ENCODE measurements around the gene CADM3. TPM values are rescaled to one million over a fixed set of nuclear protein-coding genes. Genes with fewer than 3 reads are reported as not detected.

The CADM3 gene
- 2.9 to 3.2 TPM (median 3.1 TPM) in 3 replicates for total RNA-seq

GRCh38 chr1:159171254-159171687 is at the start of gene CADM3:
CADM3 (plus strand) TSS chr1:159171615; CDS start chr1:159171766, 151 bp downstream.
- no peak for TF ChIP-seq CTCF (IDR thresholded peaks at IDR 0.05; ENCODE audit: unreplicated experiment)
- H3K9me3 Mint-ChIP-seq = no peaks in the 10 kb centered on the region
- peaks cover 85% of the 10 kb centered on the region for H3K27me3 Mint-ChIP-seq (ENCODE audit: low read depth)
- no peaks in the 10 kb centered on the region for H3K36me3 Mint-ChIP-seq
- H3K4me3 Mint-ChIP-seq = peak within 1 kb of the TSS; percentile 61
- no peak within 1 kb of the TSS for H3K27ac Mint-ChIP-seq
- peaks cover 10% of the 10 kb centered on the region for H3K4me1 Mint-ChIP-seq
- peak in 1 of 2 experiments; percentile 21 for DNase-seq (ENCODE audit: low spot score in 2 of 2, unreplicated experiment in 2 of 2)

GRCh38 chr1:159122005-159122621 is 49.3 kb upstream of the CADM3 start:
- Mint-ChIP-seq H3K27ac (no peak overlapping the region), H3K36me3 (no peaks in the 10 kb centered on the region), H3K9me3 (no peaks in the 10 kb centered on the region), H3K4me1 (no peaks in the 10 kb centered on the region), H3K27me3 (ENCODE audit: low read depth) (peaks cover 7% of the 10 kb centered on the region), H3K4me3 (no peak overlapping the region)
- no peak for DNase-seq (ENCODE audit: low spot score in 2 of 2, unreplicated experiment in 2 of 2)
- no peak for TF ChIP-seq CTCF (IDR thresholded peaks at IDR 0.05; ENCODE audit: unreplicated experiment)

GRCh38 chr1:159123587-159123986 is 47.8 kb upstream of the CADM3 start:
- no peak for TF ChIP-seq CTCF (IDR thresholded peaks at IDR 0.05; ENCODE audit: unreplicated experiment)
- Mint-ChIP-seq H3K27me3 (ENCODE audit: low read depth) (peaks cover 7% of the 10 kb centered on the region), H3K27ac (no peak overlapping the region), H3K4me3 (no peak overlapping the region), H3K36me3 (no peaks in the 10 kb centered on the region), H3K4me1 (no peaks in the 10 kb centered on the region), H3K9me3 (no peaks in the 10 kb centered on the region)
- DNase-seq (ENCODE audit: low spot score in 2 of 2, unreplicated experiment in 2 of 2) = no peak

GRCh38 chr1:159132271-159132881 is 39.0 kb upstream of the CADM3 start:
- peak; percentile 54 to 78 for DNase-seq (ENCODE audit: low spot score in 2 of 2, unreplicated experiment in 2 of 2)
- Mint-ChIP-seq H3K9me3 (no peaks in the 10 kb centered on the region), H3K36me3 (no peaks in the 10 kb centered on the region), H3K27ac (no peak overlapping the region), H3K4me1 (no peaks in the 10 kb centered on the region), H3K27me3 (ENCODE audit: low read depth) (peaks cover 2% of the 10 kb centered on the region), H3K4me3 (no peak overlapping the region)
- peak; percentile 85 for TF ChIP-seq CTCF (IDR thresholded peaks at IDR 0.05; ENCODE audit: unreplicated experiment)

- Mint-ChIP-seq H3K4me3 (no peak overlapping the region), H3K9me3 (no peaks in the 10 kb centered on the region), H3K36me3 (no peaks in the 10 kb centered on the region), H3K27ac (no peak overlapping the region), H3K27me3 (ENCODE audit: low read depth) (peaks cover 14% of the 10 kb centered on the region), H3K4me1 (no peaks in the 10 kb centered on the region)
- no peak for DNase-seq (ENCODE audit: low spot score in 2 of 2, unreplicated experiment in 2 of 2)
- no peak for TF ChIP-seq CTCF (IDR thresholded peaks at IDR 0.05; ENCODE audit: unreplicated experiment)
Measured at GRCh38 chr1:159140474-159140873, 30.9 kb upstream of the CADM3 start.
